ENCODE results near the gene HAPSTR1.

Gene HAPSTR1

GRCh38 chr16:9135797-9136196 lies 44.4 kb downstream of the HAPSTR1 start:
- H3K27ac ChIP-seq = no peak overlapping the region
- no peak for TF ChIP-seq CTCF (conservative IDR thresholded peaks at IDR 0.05)
- TF ChIP-seq ZFX (IDR thresholded peaks at IDR 0.05) = no peak

GRCh38 chr16:9136596-9136995 lies 45.2 kb downstream of the HAPSTR1 start:
- H3K27ac ChIP-seq = no peak overlapping the region
- TF ChIP-seq CTCF (conservative IDR thresholded peaks at IDR 0.05) (no peak), ZFX (IDR thresholded peaks at IDR 0.05) (no peak)

GRCh38 chr16:9138021-9138680 lies 46.7 kb downstream of the HAPSTR1 start:
- H3K27ac ChIP-seq = no peak overlapping the region
- TF ChIP-seq CTCF (conservative IDR thresholded peaks at IDR 0.05) = no peak
- no peak for TF ChIP-seq ZFX (IDR thresholded peaks at IDR 0.05)

- TF ChIP-seq CTCF (conservative IDR thresholded peaks at IDR 0.05) (peak; percentile 91), ZFX (IDR thresholded peaks at IDR 0.05) (no peak)
- no peak overlapping the region for H3K27ac ChIP-seq
Measured at GRCh38 chr16:9138731-9139501, 47.5 kb downstream of the HAPSTR1 start.

- no peak overlapping the region for H3K27ac ChIP-seq
- TF ChIP-seq CTCF (conservative IDR thresholded peaks at IDR 0.05) (no peak), ZFX (IDR thresholded peaks at IDR 0.05) (no peak)
Measured at GRCh38 chr16:9139965-9140364, 48.5 kb downstream of the HAPSTR1 start.

Data from C4-2B (cell line).